Endodermal cell (in vitro differentiated cells): Measurements from ENCODE around the gene RPN2. TPM values are rescaled to one million over a fixed set of nuclear protein-coding genes. Genes with fewer than 3 reads are reported as not detected.

Experiments
- DNase-seq: peaks from one replicate; pipeline ENCODE4 v3.0.0-alpha.2; 2017
- H3K27ac ChIP-seq: 2 replicates; pipeline ENCODE4 v1.5.1; 2013; ENCODE audit warnings: mild to moderate bottlenecking, low read depth, low read length, moderate library complexity
- H3K27me3 ChIP-seq: 2 replicates; pipeline ENCODE4 v1.6.1; 2013; ENCODE audit warnings: mild to moderate bottlenecking, low read length, moderate library complexity; ENCODE audit not compliant: insufficient read depth, control insufficient read depth, poor library complexity, severe bottlenecking
- H3K36me3 ChIP-seq: 2 replicates; pipeline ENCODE4 v1.7.0; 2013; ENCODE audit warnings: mild to moderate bottlenecking, low read length, moderate library complexity; ENCODE audit not compliant: control insufficient read depth, insufficient read depth
- H3K4me1 ChIP-seq: one replicate; pipeline ENCODE4 v1.7.0; 2013; ENCODE audit warnings: low read length; ENCODE audit not compliant: control insufficient read depth, insufficient read depth
- H3K4me3 ChIP-seq: 2 replicates; pipeline ENCODE4 v1.5.1; 2013; ENCODE audit warnings: mild to moderate bottlenecking, low read length, moderate library complexity
- H3K9ac ChIP-seq: 2 replicates; pipeline ENCODE4 v1.6.1; 2013; ENCODE audit warnings: mild to moderate bottlenecking, low read length, moderate library complexity; ENCODE audit not compliant: poor library complexity, severe bottlenecking; ENCODE audit errors: extremely low read depth
- H3K9me3 ChIP-seq: 2 replicates; pipeline ENCODE4 v1.6.1; 2013; ENCODE audit warnings: mild to moderate bottlenecking, low read length, moderate library complexity; ENCODE audit not compliant: control insufficient read depth
- H3K27ac Mint-ChIP-seq: 2 replicates; pipeline ENCODE4 v1.8.0; 2020; ENCODE audit warnings: mixed read lengths
- H3K27me3 Mint-ChIP-seq: 2 replicates; pipeline ENCODE4 v1.8.0; 2021; ENCODE audit warnings: mild to moderate bottlenecking, mixed read lengths; ENCODE audit not compliant: insufficient read depth
- H3K36me3 Mint-ChIP-seq: 2 replicates; pipeline ENCODE4 v1.8.0; 2020; ENCODE audit warnings: low read depth, mixed read lengths
- H3K4me1 Mint-ChIP-seq: 2 replicates; pipeline ENCODE4 v1.8.0; 2020; ENCODE audit warnings: mixed read lengths
- H3K4me3 Mint-ChIP-seq: 2 replicates; pipeline ENCODE4 v1.8.0; 2020; ENCODE audit warnings: mild to moderate bottlenecking, moderate library complexity, mixed read lengths
- H3K9me3 Mint-ChIP-seq: 2 replicates; pipeline ENCODE4 v1.8.0; 2020; ENCODE audit warnings: mild to moderate bottlenecking, mixed read lengths
- WGBS, 2 experiments: methylation state at CpG; one replicate each; pipeline versions ENCODE4 v1.1.5 to v1.1.7; 2013; ENCODE audit warnings: missing lambda C conversion rate in 2 of 2, mixed read lengths in 1 of 2; ENCODE audit not compliant: insufficient coverage in 1 of 2, insufficient read length in 1 of 2; 5-methylcytosine and 5-hydroxymethylcytosine counted together
- total RNA-seq, 2 donors: library from RNA; stranded (reverse); fragmentation: NEBNext Ultra II Directional in 1 of 2; extraction: Animal tissue kit (Norgen Biotek cat#: 25700) in 1 of 2; gene quantifications; 2 replicates in 1 of 2; 3 replicates in 1 of 2; pipeline ENCODE4 v1.2.1, GENCODE V29; 2021
- TF ChIP-seq, protein P1 (sequence below): fragments of 200-600 bp; sonication (generic); conservative IDR thresholded peaks from 2 replicates; pipeline ENCODE4 v1.5.0; 2021; ENCODE audit warnings: antibody characterized with exemption, mild to moderate bottlenecking

The RPN2 gene
- total RNA-seq, 2 donors from 2014 or later = 230 to 242 TPM

DNA sequence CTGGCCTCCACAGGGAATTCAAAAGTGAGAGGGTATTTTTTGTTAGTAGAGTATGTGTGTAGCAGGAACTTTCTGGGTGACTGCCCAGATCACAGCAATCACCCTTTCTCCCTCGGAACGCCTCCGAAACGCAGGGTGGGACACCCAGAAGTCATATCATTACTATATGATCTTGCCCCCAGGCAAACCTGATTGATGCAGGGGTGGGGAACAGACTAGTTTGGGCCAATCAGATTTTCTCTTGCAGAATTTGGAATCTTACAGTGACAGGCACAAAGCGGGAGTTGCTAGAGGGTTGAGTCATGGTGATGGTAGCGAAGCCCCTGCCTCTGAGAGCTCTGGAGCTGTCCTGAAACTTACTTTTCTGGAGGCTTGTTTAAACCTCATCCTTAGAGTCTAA, 16.5 kb upstream of the RPN2 start:
- Mint-ChIP-seq H3K36me3 (no peaks in the 10 kb centered on the region), H3K27ac (no peak overlapping the region), H3K27me3 (no peaks in the 10 kb centered on the region), H3K4me3 (no peak overlapping the region), H3K4me1 (no peaks in the 10 kb centered on the region), H3K9me3 (no peaks in the 10 kb centered on the region)
- H3K27me3 ChIP-seq = no peaks in the 10 kb centered on the region
- no peak overlapping the region for H3K9ac ChIP-seq
- no peaks in the 10 kb centered on the region for H3K4me1 ChIP-seq
- no peaks in the 10 kb centered on the region for H3K36me3 ChIP-seq
- no peak overlapping the region for H3K4me3 ChIP-seq
- no peaks in the 10 kb centered on the region for H3K9me3 ChIP-seq
- TF ChIP-seq, protein P1, sequence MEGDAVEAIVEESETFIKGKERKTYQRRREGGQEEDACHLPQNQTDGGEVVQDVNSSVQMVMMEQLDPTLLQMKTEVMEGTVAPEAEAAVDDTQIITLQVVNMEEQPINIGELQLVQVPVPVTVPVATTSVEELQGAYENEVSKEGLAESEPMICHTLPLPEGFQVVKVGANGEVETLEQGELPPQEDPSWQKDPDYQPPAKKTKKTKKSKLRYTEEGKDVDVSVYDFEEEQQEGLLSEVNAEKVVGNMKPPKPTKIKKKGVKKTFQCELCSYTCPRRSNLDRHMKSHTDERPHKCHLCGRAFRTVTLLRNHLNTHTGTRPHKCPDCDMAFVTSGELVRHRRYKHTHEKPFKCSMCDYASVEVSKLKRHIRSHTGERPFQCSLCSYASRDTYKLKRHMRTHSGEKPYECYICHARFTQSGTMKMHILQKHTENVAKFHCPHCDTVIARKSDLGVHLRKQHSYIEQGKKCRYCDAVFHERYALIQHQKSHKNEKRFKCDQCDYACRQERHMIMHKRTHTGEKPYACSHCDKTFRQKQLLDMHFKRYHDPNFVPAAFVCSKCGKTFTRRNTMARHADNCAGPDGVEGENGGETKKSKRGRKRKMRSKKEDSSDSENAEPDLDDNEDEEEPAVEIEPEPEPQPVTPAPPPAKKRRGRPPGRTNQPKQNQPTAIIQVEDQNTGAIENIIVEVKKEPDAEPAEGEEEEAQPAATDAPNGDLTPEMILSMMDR = no peak
- DNase-seq = no peak
- 96 to 100% methylated on average over 1 to 6 of the region's 6 CpGs for WGBS, 2 experiments
- H3K27ac ChIP-seq = no peak overlapping the region

DNA sequence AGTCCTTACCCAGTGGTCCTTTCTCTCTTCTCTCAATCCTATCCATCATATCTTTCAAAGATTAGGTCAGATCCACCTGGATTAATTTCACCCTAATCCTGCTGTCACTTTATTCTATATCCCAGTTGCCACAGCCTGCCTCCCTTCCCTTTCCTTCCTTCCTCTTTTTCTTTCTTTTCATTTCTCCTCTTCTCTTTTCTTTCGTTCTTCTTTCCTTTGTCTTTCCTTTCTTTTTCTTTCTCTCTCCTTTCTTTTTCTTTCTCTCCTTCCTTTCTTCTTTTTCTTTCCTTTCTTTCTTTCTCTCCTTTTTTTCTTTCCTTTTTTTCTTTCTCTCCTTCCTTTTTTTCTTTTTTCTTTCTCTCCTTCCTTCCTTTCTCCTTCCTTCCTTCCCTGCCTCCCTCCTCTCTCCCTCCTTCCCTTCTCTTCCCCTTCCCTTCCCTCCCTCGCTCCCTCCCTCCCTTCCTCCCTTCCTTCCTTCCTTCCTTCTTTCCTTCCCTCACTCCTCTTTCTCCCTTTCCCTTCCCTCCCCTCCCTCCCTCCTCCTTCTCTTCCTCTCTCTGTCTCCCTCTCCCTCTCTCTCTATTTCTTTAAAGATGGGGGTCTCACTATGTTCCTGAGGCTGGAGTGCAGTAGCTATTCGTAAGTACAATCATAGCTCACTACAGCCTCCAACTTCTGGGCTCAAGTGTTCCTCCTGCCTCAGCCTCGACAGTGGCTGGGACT, 15.1 kb upstream of the RPN2 start:
- H3K27me3 ChIP-seq = no peaks in the 10 kb centered on the region
- 81 to 90% methylated on average over 1 to 4 of the region's 4 CpGs for WGBS, 2 experiments
- no peaks in the 10 kb centered on the region for H3K27me3 Mint-ChIP-seq
- no peak overlapping the region for H3K4me3 ChIP-seq
- TF ChIP-seq, protein P1 = no peak
- no peaks in the 10 kb centered on the region for H3K4me1 ChIP-seq
- no peaks in the 10 kb centered on the region for H3K36me3 Mint-ChIP-seq
- no peak overlapping the region for H3K27ac Mint-ChIP-seq
- no peak overlapping the region for H3K27ac ChIP-seq
- H3K4me1 Mint-ChIP-seq = no peaks in the 10 kb centered on the region
- no peaks in the 10 kb centered on the region for H3K36me3 ChIP-seq
- DNase-seq = no peak
- H3K9ac ChIP-seq = no peak overlapping the region
- H3K9me3 Mint-ChIP-seq = no peaks in the 10 kb centered on the region
- no peak overlapping the region for H3K4me3 Mint-ChIP-seq
- no peaks in the 10 kb centered on the region for H3K9me3 ChIP-seq

DNA sequence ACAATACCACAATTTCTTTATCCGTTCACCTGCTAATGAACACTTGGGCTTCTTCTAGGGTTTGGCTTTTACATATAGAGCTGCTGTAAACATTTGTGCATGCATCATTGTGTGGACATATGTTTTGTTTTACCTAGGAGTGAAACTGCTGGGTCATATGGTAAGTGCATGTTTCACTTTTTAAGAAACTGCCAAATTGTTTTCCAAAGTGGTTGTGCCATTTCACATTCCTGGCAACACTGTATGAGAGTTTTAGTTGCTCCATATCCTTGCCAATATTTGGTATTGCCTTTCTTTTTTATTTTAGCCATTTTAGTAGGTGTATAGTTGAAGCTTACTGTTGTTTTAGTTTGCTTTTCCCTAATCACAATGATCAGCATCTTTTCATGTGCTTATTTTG, 14.1 kb upstream of the RPN2 start:
- Histone ChIP-seq H3K4me1 (no peaks in the 10 kb centered on the region), H3K9me3 (no peaks in the 10 kb centered on the region), H3K36me3 (no peaks in the 10 kb centered on the region), H3K4me3 (no peak overlapping the region), H3K27ac (no peak overlapping the region), H3K27me3 (no peaks in the 10 kb centered on the region), H3K9ac (no peak overlapping the region)
- no peaks in the 10 kb centered on the region for H3K27me3 Mint-ChIP-seq
- no peak overlapping the region for H3K27ac Mint-ChIP-seq
- TF ChIP-seq, protein P1 = no peak
- no peaks in the 10 kb centered on the region for H3K36me3 Mint-ChIP-seq
- no peak for DNase-seq
- no peaks in the 10 kb centered on the region for H3K9me3 Mint-ChIP-seq
- H3K4me1 Mint-ChIP-seq = no peaks in the 10 kb centered on the region
- no peak overlapping the region for H3K4me3 Mint-ChIP-seq
- 86% methylated on average over 1 of the region's 1 CpG; no CpG with 5 or more reads in 1 of the 2 experiments for WGBS, 2 experiments
